Adrenal gland (tissue), 12 donors: Measurements from ENCODE around the gene STAB2. TPM values are rescaled to one million over a fixed set of nuclear protein-coding genes. Genes with fewer than 3 reads are reported as not detected.

Source experiments
- DNase-seq, 7 donors: peaks; one replicate each; pipeline ENCODE4 v3.0.0-alpha.2; 2019 to 2020
- H3K27ac ChIP-seq, 5 donors: fragments of 200-600 bp; sonication (generic) in 4 of 5; 1 replicate in 3 of 5; 2 replicates in 2 of 5; pipeline versions ENCODE4 v1.5.1 to v1.8.0; 2016 to 2020; ENCODE audit warnings: mild to moderate bottlenecking in 1 of 5
- H3K27me3 ChIP-seq: fragments of 200-600 bp; 2 replicates; pipeline ENCODE4 v1.8.0; 2021
- H3K36me3 ChIP-seq, 2 donors: fragments of 200-600 bp; replicated peaks in 1 of 2; 1 replicate in 1 of 2; 2 replicates in 1 of 2; pipeline versions ENCODE4 v1.5.1 to v1.8.0; 2018 to 2022
- H3K4me1 ChIP-seq, 2 donors: fragments of 200-600 bp; replicated peaks in 1 of 2; 1 replicate in 1 of 2; 2 replicates in 1 of 2; pipeline versions ENCODE4 v1.5.1 to v1.8.0; 2018 to 2021
- H3K4me3 ChIP-seq, 4 donors: fragments of 200-600 bp; sonication (generic) in 3 of 4; one replicate each; pipeline ENCODE4 v1.5.1; 2016 to 2018
- H3K9me3 ChIP-seq, 3 donors: fragments of 200-600 bp; sonication (generic) in 1 of 3; replicated peaks in 1 of 3; 1 replicate in 2 of 3; 2 replicates in 1 of 3; pipeline versions ENCODE4 v1.5.1 to v1.8.0; 2016 to 2021
- CTCF ChIP-seq, 6 experiments: fragments of 450-650 bp in 4 of 6; fragments of 200-600 bp in 2 of 6; sonication (generic) in 1 of 6; IDR thresholded peaks; 1 replicate in 5 of 6; 2 replicates in 1 of 6; pipeline versions ENCODE4 v1.5.1 to v1.8.0; 2016 to 2021; ENCODE audit warnings: antibody characterized with exemption in 6 of 6, mild to moderate bottlenecking in 2 of 6, moderate library complexity in 1 of 6
- POLR2A ChIP-seq, 2 donors: fragments of 450-650 bp; IDR thresholded peaks; one replicate each; pipeline ENCODE4 v1.6.1; 2017; ENCODE audit warnings: antibody characterized with exemption in 2 of 2, mild to moderate bottlenecking in 2 of 2, moderate library complexity in 1 of 2
- WGBS, 4 donors: extraction: QIAGEN DNeasy Blood & Tissue Kit in 2 of 4; methylation state at CpG; one replicate each; pipeline versions ENCODE4 v1.1.5 to v1.1.7; 2013 to 2017; 5-methylcytosine and 5-hydroxymethylcytosine counted together
- intact Hi-C, 2 donors: fragments of 100-400 bp; cut with DNase I; formaldehyde crosslinking; loops; one replicate each; pipeline versions ENCODE4 v1.14.1 to v1.15.0; 2022 to 2023
- polyA plus RNA-seq, 3 donors: library from polyadenylated mRNA; stranded (reverse); fragments of 200-250 nt in 2 of 3; fragments of 350-450 nt in 1 of 3; fragmentation: Illumina TruSeq in 1 of 3; extraction: RNeasy Lipid Tissue Mini Kit (QIAGEN cat#74804) in 1 of 3; gene quantifications; one replicate each; pipeline ENCODE4 v1.2.3, GENCODE V29; 2013 to 2014
- total RNA-seq, 9 donors: library from RNA; depleted of rRNA in 4 of 9; stranded (reverse); fragments of >200 nt in 4 of 9; fragments of 120-200 nt in 1 of 9; fragmentation: NEBNext Ultra II Directional in 1 of 9; extraction: Animal tissue kit (Norgen Biotek cat#: 25700) in 1 of 9; gene quantifications; one replicate each; pipeline versions ENCODE4 v1.1.0 to v1.2.4, GENCODE V29; 2013 to 2023
- donor health status: healthy with polysubstance abuse.
- donor health status: Bipolar disorder and iron deficiency.
- donor health status: DM: yes; HTN: yes; CAD: no.
- donor health status: DM: no; HTN: no; CAD: no.
- donor health status: DM: no; HTN: no; CAD: no.
- donor health status: DM: yes; HTN: yes; CAD: no.

The STAB2 gene
- total and polyA plus RNA-seq, 12 donors, result 0.02 to 2.1 (median 0.27) TPM; not detected in 1

- intact Hi-C loops, result no loop called here
These were observed 155.4 kb downstream of the STAB2 start for GRCh38 chr12:103742349-103742932.

GRCh38 chr12:103743788-103744187 is 156.7 kb downstream of the STAB2 start:
- H3K27ac ChIP-seq, result no peak overlapping the region
- H3K9me3 ChIP-seq, result no peaks in the 10 kb centered on the region
- no peaks in the 10 kb centered on the region for H3K27me3 ChIP-seq
- intact Hi-C loops, result no loop called here
- no peaks in the 10 kb centered on the region for H3K4me1 ChIP-seq
- WGBS, 4 donors, result 97 to 98% (median 98%) methylated on average over 3 of the region's 3 CpGs
- no peak for DNase-seq
- no peak for TF ChIP-seq CTCF (IDR thresholded peaks at IDR 0.05)
- TF ChIP-seq POLR2A (IDR thresholded peaks at IDR 0.05), result no peak
- no peaks in the 10 kb centered on the region for H3K36me3 ChIP-seq
- no peak overlapping the region for H3K4me3 ChIP-seq

More at GRCh38 chr12:103742349-103742932, 155.4 kb downstream of the STAB2 start:
- no peaks in the 10 kb centered on the region for H3K36me3 ChIP-seq
- no peaks in the 10 kb centered on the region for H3K4me1 ChIP-seq
- no peaks in the 10 kb centered on the region for H3K9me3 ChIP-seq
- H3K27me3 ChIP-seq, result no peaks in the 10 kb centered on the region
- 63 to 80% (median 72%) methylated on average over 10 to 15 of the region's 15 CpGs for WGBS, 4 donors
- TF ChIP-seq CTCF (IDR thresholded peaks at IDR 0.05) (no peak), POLR2A (IDR thresholded peaks at IDR 0.05) (no peak)
- DNase-seq, result peak in 6 of 7 donors; percentile 22 to 62 (median 37)
- H3K4me3 ChIP-seq, result no peak overlapping the region
- H3K27ac ChIP-seq, result no peak overlapping the region

- Histone ChIP-seq H3K27me3 (no peaks in the 10 kb centered on the region), H3K36me3 (no peaks in the 10 kb centered on the region), H3K27ac (no peak overlapping the region), H3K4me1 (no peaks in the 10 kb centered on the region), H3K9me3 (no peaks in the 10 kb centered on the region), H3K4me3 (no peak overlapping the region)
- TF ChIP-seq CTCF (IDR thresholded peaks at IDR 0.05) (no peak), POLR2A (IDR thresholded peaks at IDR 0.05) (no peak)
- 72 to 90% (median 80%) methylated on average over 2 of the region's 2 CpGs for WGBS, 4 donors
- no peak for DNase-seq
- intact Hi-C loops, result no loop called here
These were observed 158.9 kb downstream of the STAB2 start for GRCh38 chr12:103745962-103746361.

- Histone ChIP-seq H3K27me3 (no peaks in the 10 kb centered on the region), H3K4me3 (no peak overlapping the region), H3K36me3 (no peaks in the 10 kb centered on the region), H3K9me3 (no peaks in the 10 kb centered on the region), H3K4me1 (no peaks in the 10 kb centered on the region), H3K27ac (no peak overlapping the region)
- TF ChIP-seq POLR2A (IDR thresholded peaks at IDR 0.05) (no peak), CTCF (IDR thresholded peaks at IDR 0.05) (no peak)
- WGBS, 4 donors, result 89 to 94% (median 92%) methylated on average over 2 of the region's 2 CpGs
- no peak for DNase-seq
- intact Hi-C loops, result no loop called here
These were observed 160.9 kb downstream of the STAB2 start for GRCh38 chr12:103748002-103748401.
